K562 (cell line): ENCODE results near the gene ZC3H6. TPM values are rescaled to one million over a fixed set of nuclear protein-coding genes. Genes with fewer than 3 reads are reported as not detected.

Experiments
- ATAC-seq: fragments of 200-7000 bp; cut with Tn5 transposase; 3 replicates; pipeline ENCODE4 v1.9.1; 2020; ENCODE audit warnings: moderate library complexity
- BruUV-seq: library from RNA; stranded (reverse); fragments of 400-500 nt; replicated peaks from 2 replicates; lab custom pipeline; 2021; lab: Mats Ljungman, UMichigan
- CTCF ChIA-PET: fragments of 300-600 bp; formaldehyde crosslinking; extraction: SDS; loops from one replicate; lab custom pipeline; 2021; ENCODE audit warnings: low intra/inter-chr PET ratio; lab: Yijun Ruan, JAX
- POLR2A ChIA-PET: fragments of 300-600, 350-650 bp; sonication (Branson Sonifier 250); formaldehyde crosslinking; extraction: SDS; loops from one replicate; lab custom pipeline; 2021; ENCODE audit warnings: antibody characterized with exemption, inconsistent platforms; lab: Yijun Ruan, JAX
- DNase-seq, 4 experiments: peaks; one replicate each; pipeline versions ENCODE4 v3.0.0 to v3.0.0-alpha.2; 2011 to 2018; ENCODE audit warnings: low spot score in 3 of 4, mixed read lengths in 3 of 4; ENCODE audit errors: extremely low read depth in 1 of 4
- FAIRE-seq: peaks from 2 replicates; lab custom pipeline; 2011; peaks lifted over from hg19 to GRCh38; lab: Jason Lieb, UNC
- H2AFZ ChIP-seq: 2 replicates; pipeline ENCODE4 v1.6.0; 2011; ENCODE audit warnings: low read depth, low read length, control low read depth, inconsistent platforms
- H3K27ac ChIP-seq: fragments of 200-600 bp; 3 replicates; pipeline ENCODE4 v1.8.0; 2011; ENCODE audit warnings: low read depth, mild to moderate bottlenecking, control low read depth, inconsistent platforms, low read length, moderate library complexity, mixed read lengths; ENCODE audit errors: extremely low read depth
- H3K27me3 ChIP-seq, 2 experiments: fragments of 300-600 bp in 1 of 2; 2 replicates in 1 of 2; 3 replicates in 1 of 2; pipeline versions ENCODE4 v1.6.0 to v1.8.0; 2011; ENCODE audit warnings: inconsistent platforms in 2 of 2, low read length in 2 of 2, mild to moderate bottlenecking in 1 of 2, mixed read lengths in 1 of 2, moderate library complexity in 1 of 2; ENCODE audit not compliant: control insufficient read depth in 2 of 2, insufficient read depth in 2 of 2
- H3K36me3 ChIP-seq: fragments of 300-600 bp; 3 replicates; pipeline ENCODE4 v1.8.0; 2011; ENCODE audit warnings: mild to moderate bottlenecking, low read length, inconsistent platforms; ENCODE audit not compliant: control insufficient read depth, insufficient read depth
- H3K4me1 ChIP-seq, 2 experiments: fragments of 200-600 bp in 1 of 2; replicated peaks in 1 of 2; 2 replicates in 1 of 2; 3 replicates in 1 of 2; pipeline versions ENCODE4 v1.5.1 to v1.8.0; 2011; ENCODE audit warnings: inconsistent platforms in 2 of 2, low read length in 2 of 2, mild to moderate bottlenecking in 1 of 2, mixed read lengths in 1 of 2, moderate library complexity in 1 of 2; ENCODE audit not compliant: control insufficient read depth in 2 of 2, insufficient read depth in 2 of 2
- H3K4me2 ChIP-seq: 2 replicates; pipeline ENCODE4 v1.6.1; 2011; ENCODE audit warnings: low read length, control low read depth, inconsistent platforms, mixed read lengths; ENCODE audit not compliant: insufficient read depth
- H3K4me3 ChIP-seq: fragments of 200-600 bp; sonication (generic), shearing (Covaris generic); 2 replicates; pipeline ENCODE4 v1.5.1; 2016; ENCODE audit warnings: control low read depth, inconsistent platforms
- H3K79me2 ChIP-seq: fragments of 200-600 bp; 3 replicates; pipeline ENCODE4 v1.8.0; 2011; ENCODE audit warnings: low read length, inconsistent platforms; ENCODE audit not compliant: control insufficient read depth, insufficient read depth
- H3K9ac ChIP-seq, 2 experiments: 2 replicates each; pipeline versions ENCODE4 v1.6.0 to v1.6.1; 2011; ENCODE audit warnings: low read depth in 2 of 2, low read length in 2 of 2, control low read depth in 1 of 2, inconsistent platforms in 1 of 2, mild to moderate bottlenecking in 1 of 2, mixed read lengths in 1 of 2; ENCODE audit not compliant: insufficient read depth in 1 of 2
- H3K9me1 ChIP-seq: one replicate; pipeline ENCODE4 v1.6.0; 2011; ENCODE audit warnings: inconsistent platforms, mild to moderate bottlenecking, low read length, moderate library complexity; ENCODE audit not compliant: control insufficient read depth, insufficient read depth
- H3K9me3 ChIP-seq: replicated peaks from 2 replicates; pipeline ENCODE4 v1.5.1; 2011; ENCODE audit warnings: low read depth, low read length, inconsistent platforms; ENCODE audit not compliant: control insufficient read depth, insufficient read depth
- H4K20me1 ChIP-seq: replicated peaks from 2 replicates; pipeline ENCODE4 v1.6.1; 2011; ENCODE audit warnings: low read length, inconsistent platforms, mixed read lengths; ENCODE audit not compliant: control insufficient read depth, insufficient read depth
- CEBPB ChIP-seq: fragments of 450-650 bp; IDR thresholded peaks from 2 replicates; pipeline ENCODE4 v1.6.1; 2016; ENCODE audit warnings: missing genetic modification characterization, missing compliant biosample characterization
- CEBPG ChIP-seq, 3 experiments: fragments of 200-800 bp in 1 of 3; sonication (Bioruptor generic) in 1 of 3; sonication (generic) in 1 of 3; formaldehyde crosslinking in 1 of 3; IDR thresholded peaks in 2 of 3; conservative IDR thresholded peaks in 1 of 3; 2 replicates each; pipeline versions ENCODE4 v1.6.1 to v1.8.0; 2016 to 2022; ENCODE audit warnings: missing compliant biosample characterization in 2 of 3, missing genetic modification characterization in 2 of 3, mild to moderate bottlenecking in 1 of 3, missing genetic modification reagents in 1 of 3
- ZNF184 ChIP-seq: sonication (generic); formaldehyde crosslinking; IDR thresholded peaks from 2 replicates; pipeline ENCODE4 v1.5.0; 2020; ENCODE audit warnings: missing genetic modification reagents
- ZNF592 ChIP-seq: fragments of 450-650 bp; IDR thresholded peaks from 2 replicates; pipeline ENCODE4 v1.6.1; 2017; ENCODE audit warnings: antibody characterized with exemption, mild to moderate bottlenecking
- WGBS: fragments of 100-300 bp; shearing (Covaris generic); methylation state at CpG from one replicate; pipeline ENCODE4 v1.1.6; 2016; ENCODE audit warnings: low coverage, mixed read lengths; ENCODE audit not compliant: insufficient coverage; ENCODE audit errors: missing lambda C conversion rate; 5-methylcytosine and 5-hydroxymethylcytosine counted together
- in situ Hi-C: fragments of 300-500 bp; cut with MboI; formaldehyde crosslinking; loops from 4 replicates; pipeline ENCODE4 v1.15.0; 2018; ENCODE audit warnings: inconsistent platforms, mixed read lengths
- intact Hi-C: fragments of 100-400 bp; cut with micrococcal nuclease; formaldehyde crosslinking; loops from 2 replicates; pipeline ENCODE4 v1.14.2; 2022
- polyA plus RNA-seq, 8 experiments: library from polyadenylated mRNA; depleted of rRNA in 4 of 8; stranded (reverse) in 5 of 8; unstranded in 3 of 8; fragments of >200 nt; fragmentation: Nextera tagmentation in 2 of 8; fragmentation: Illumina TruSeq in 1 of 8; extraction: Ambion mirVana in 2 of 8; extraction: Trizol in 1 of 8; gene quantifications; 2 replicates each; pipeline versions ENCODE4 v1.2.1 to v1.2.3, GENCODE V29; 2011 to 2014; ENCODE audit warnings: inconsistent platforms in 1 of 8, missing spikeins in 1 of 8
- total RNA-seq, 7 experiments: library from RNA; depleted of rRNA in 6 of 7; stranded (reverse); fragments of >200 nt in 6 of 7; fragmentation: Illumina TruSeq in 2 of 7; extraction: Trizol in 2 of 7; gene quantifications; 2 replicates each; pipeline versions ENCODE4 v1.2.1 to v1.2.3, GENCODE V29; 2011 to 2021; ENCODE audit warnings: low replicate concordance in 1 of 7

Gene ZC3H6
- total and polyA plus RNA-seq, 9 of the 15 experiments (the other 6 are each of a cell fraction or from before 2014, with no cell fraction given), result 0.45 to 1.9 (median 1.5) TPM

- no peak for TF ChIP-seq ZNF592
Measured at GRCh38 chr2:112242384-112242783, 33.0 kb upstream of the ZC3H6 start (continued).

- Histone ChIP-seq H3K4me2 (no peak overlapping the region), H3K27ac (no peak overlapping the region), H3K79me2 (peaks cover 4% of the 10 kb centered on the region; the same call in 1 of the 3 replicates), H2AFZ (no peak overlapping the region), H3K9ac (no peak overlapping the region), H3K4me1 (peaks cover 3 to 9% of the 10 kb centered on the region in 2 experiments; a peak in 3 of 5 replicates), H3K36me3 (peaks cover 52% of the 10 kb centered on the region), H4K20me1 (no peaks in the 10 kb centered on the region), H3K9me1 (no peaks in the 10 kb centered on the region), H3K9me3 (no peaks in the 10 kb centered on the region)
- FAIRE-seq (no peak), ATAC-seq (no peak)
- intact Hi-C loops (no loop called here), in situ Hi-C loops (loop anchor here (25.0 kb wide), 1 partner anchor 356 kb away; the partner anchor contains the start of genes ANAPC1 and MERTK)
- POLR2A ChIA-PET, result interaction anchor here (0.6 to 4.4 kb wide), 4 partner anchors 8 to 345 kb away, joined by 3 to 18 read pairs (median 3); partner anchors contain the start of gene ZC3H8
- CTCF ChIA-PET, result no interaction called here
- WGBS, result 95% methylated on average over 4 of the region's 4 CpGs
- BruUV-seq, result no TSS peak
- TF ChIP-seq ZNF184 (CRISPR knock-in tag), result no peak
- no peak for TF ChIP-seq CEBPG (CRISPR knock-in tag; IDR thresholded peaks at IDR 0.05)
- peak in 1 of 2 experiments; percentile 80; a peak in 2 of 4 replicates for TF ChIP-seq CEBPG (tag; conservative IDR thresholded peaks at IDR 0.05 in 1 of 2, IDR thresholded peaks at IDR 0.05 in 1 of 2)
- peak; percentile 54; the same call in 1 of the 2 replicates for TF ChIP-seq CEBPB (tag)
- TF ChIP-seq, all 486 proteins: peak for 2
- no peaks in the 10 kb centered on the region for H3K27me3 ChIP-seq
- no peak overlapping the region for H3K4me3 ChIP-seq
- no peak for DNase-seq
Measured at GRCh38 chr2:112243233-112243632, 32.2 kb upstream of the ZC3H6 start.
